ENCODE measurements around the gene CCR8.

CCR8 gene

GRCh38 chr3:39286771-39287170 lies 42.7 kb upstream of the CCR8 start:
- TF ChIP-seq CTCF (conservative IDR thresholded peaks at IDR 0.05) = no peak

GRCh38 chr3:39287216-39288164 lies 42.0 kb upstream of the CCR8 start:
- no peak overlapping the region for H3K27ac ChIP-seq
- TF ChIP-seq CTCF (conservative IDR thresholded peaks at IDR 0.05) = no peak

More at GRCh38 chr3:39286771-39287170, 42.7 kb upstream of the CCR8 start:
- no peak overlapping the region for H3K27ac ChIP-seq

GRCh38 chr3:39288300-39288808 lies 41.2 kb upstream of the CCR8 start:
- no peak overlapping the region for H3K27ac ChIP-seq
- peak; percentile 98 for TF ChIP-seq CTCF (conservative IDR thresholded peaks at IDR 0.05)

- H3K27ac ChIP-seq = no peak overlapping the region
- TF ChIP-seq CTCF (conservative IDR thresholded peaks at IDR 0.05) = no peak
Observed at GRCh38 chr3:39289107-39289506, 40.4 kb upstream of the CCR8 start.

- H3K27ac ChIP-seq = peak overlapping the region; percentile 39
- TF ChIP-seq CTCF (conservative IDR thresholded peaks at IDR 0.05) = no peak
Observed at GRCh38 chr3:39290255-39290654, 39.3 kb upstream of the CCR8 start.

- H3K27ac ChIP-seq = no peak overlapping the region
- peak; percentile 87 for TF ChIP-seq CTCF (conservative IDR thresholded peaks at IDR 0.05)
Observed at GRCh38 chr3:39291903-39292329, 37.6 kb upstream of the CCR8 start.

GRCh38 chr3:39292961-39293360 lies 36.5 kb upstream of the CCR8 start:
- no peak overlapping the region for H3K27ac ChIP-seq
- no peak for TF ChIP-seq CTCF (conservative IDR thresholded peaks at IDR 0.05)
